Iris pigment epithelial cell (primary cell): Measurements from ENCODE around the gene ICAM2.
"Not testable (repeated sequence)": the region's sequence is repeated elsewhere in the genome, so short reads cannot be mapped to it uniquely, and the experiment has no call there.

Experiments
- DNase-seq: peaks from one replicate; pipeline ENCODE4 v3.0.0-alpha.2; 2011; ENCODE audit warnings: low read depth

The ICAM2 gene

DNA sequence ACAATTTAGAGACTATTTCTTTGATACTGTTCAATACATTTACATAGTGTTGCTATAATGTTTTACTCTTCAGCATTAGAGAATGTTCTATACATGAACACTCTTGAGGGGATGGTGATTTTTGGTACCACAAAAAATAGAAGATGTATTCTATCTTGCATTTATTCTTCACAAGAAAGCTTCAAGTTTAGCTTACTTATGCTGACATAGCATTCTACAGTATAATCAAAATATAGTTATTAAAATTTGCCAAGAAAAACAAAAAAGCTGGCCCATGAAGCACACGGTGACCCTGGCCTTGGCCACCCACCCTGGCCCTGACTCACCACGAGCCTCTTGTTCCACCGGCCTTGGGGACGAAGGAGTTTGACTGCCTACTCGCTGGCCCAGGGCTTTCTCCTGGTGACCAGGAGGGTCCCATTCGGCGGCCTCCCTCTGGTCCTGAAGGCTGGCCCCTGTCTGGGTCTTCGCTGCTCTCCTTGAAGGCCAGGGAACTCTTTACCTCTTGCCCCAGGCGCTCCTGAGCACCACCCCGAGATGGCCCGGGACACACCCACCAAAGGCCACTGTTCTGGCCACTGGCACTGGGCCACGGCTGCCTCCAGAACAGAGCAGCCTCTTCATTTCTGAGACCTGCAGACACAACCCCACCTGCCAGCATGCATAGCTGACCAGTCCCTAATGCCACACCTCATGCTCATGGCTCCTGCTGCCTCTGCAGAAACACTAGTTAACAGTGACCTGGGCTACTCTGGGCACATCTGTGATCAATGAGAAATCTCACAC, 22.5 kb upstream of the ICAM2 start:
- DNase-seq = no peak

DNA sequence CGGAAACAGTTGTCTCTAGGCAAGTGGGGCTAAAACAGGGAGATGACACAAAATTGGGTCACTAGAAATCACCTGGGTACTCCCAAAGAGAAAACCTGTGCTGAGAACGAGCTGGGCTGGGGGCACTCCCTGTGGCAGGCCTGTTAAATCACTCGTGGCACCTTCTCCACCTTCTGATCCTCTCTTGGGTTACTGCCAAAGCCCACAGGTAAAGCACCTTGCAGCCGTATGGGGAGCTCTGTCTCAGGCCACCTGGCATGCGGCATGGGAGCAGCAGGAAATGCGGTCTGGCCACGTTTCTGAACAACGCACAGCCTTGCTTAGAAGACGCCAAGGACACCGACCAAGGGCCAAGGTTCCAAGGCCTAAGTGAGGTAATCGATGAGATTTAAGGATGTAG, 21.5 kb upstream of the ICAM2 start:
- no peak for DNase-seq

DNA sequence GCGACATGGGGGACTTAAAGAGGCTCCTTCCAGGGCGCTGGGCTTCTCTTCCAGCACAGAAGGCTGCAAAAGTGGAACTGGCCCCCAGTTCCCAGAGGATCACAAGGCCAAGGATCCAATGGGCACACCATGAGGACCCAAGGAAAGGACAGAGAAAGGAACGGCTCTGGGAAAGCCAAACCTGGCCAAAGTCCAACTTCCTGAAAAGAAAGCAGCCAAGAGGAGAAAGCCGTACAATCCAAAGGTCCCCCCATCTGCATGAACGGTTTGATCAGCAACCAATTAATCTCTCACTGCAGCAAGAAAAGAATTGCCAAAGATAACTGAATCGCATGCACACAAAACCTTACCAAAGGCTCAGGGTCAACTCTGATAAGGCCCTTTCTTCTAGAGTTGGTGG, 19.8 kb upstream of the ICAM2 start:
- no peak for DNase-seq

DNA sequence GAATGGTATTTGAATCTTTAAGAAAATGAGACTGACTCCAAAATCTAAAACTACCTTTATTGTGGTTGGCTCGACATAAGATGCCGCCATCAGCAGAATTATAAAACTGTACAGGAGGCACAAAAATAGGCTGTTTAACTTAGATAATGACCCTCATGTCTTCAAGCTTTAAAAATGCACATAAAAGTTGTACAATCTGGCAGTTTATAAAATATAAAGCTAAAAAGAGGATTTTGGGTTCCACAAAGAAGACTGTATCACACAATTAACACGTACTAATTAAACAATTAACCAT, 18.6 kb upstream of the ICAM2 start:
- no peak for DNase-seq

DNA sequence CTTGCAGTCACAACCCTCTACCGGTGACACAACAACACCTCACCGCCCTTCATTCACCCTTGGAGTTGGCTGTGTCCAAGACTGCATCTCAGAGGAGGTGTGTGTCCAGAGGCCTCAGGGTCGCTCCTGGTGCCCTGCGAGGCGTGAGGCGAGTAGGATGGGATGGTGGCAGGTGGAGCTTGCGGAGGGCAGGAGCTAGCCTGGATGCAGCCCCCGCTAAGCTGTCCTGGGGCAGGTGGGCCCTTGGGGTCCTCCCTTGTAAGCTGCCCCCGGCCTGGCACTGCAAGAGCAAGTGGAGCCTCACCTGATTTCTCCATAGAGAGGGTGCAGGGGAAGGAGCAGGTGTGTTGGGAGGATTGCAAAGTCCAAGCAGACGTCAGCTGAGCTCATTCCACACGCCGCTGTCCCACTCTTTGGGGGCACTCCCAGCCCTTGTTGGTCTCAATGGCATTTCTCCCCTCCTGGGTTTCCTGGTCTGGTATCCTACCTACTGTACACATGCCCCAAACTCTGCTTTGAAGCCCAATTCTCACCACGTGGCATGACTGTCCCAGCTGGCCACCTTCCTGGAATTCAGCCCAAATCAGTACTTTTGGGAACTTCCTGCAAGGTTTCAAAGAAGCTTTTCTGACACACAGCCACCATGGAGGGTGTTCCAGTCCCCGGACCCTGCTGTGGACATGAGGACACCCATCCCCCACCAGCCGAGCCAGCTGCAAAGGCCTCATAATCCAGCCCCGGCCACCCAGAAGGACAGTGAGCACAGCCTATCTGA, 18.1 kb upstream of the ICAM2 start:
- no peak for DNase-seq

DNA sequence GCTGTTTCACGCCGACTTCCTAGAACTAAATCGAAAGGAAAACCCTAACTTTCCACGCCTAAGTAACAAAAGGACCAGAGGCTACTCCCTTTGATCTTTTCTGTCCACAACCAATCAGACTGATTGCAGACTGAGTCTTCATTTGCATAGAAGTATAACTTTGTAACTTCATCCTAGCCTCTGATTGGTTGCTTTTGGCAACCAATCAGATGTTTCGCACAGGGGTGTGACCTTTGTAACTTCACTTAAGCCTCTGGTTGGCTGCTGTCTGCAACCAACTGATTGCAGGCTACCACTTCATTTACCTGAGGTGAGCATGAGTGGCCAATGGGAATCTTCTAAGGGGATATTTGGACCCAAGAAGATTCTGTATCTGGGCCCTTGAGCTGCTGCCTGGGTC, 17.4 kb upstream of the ICAM2 start:
- no peak for DNase-seq

DNA sequence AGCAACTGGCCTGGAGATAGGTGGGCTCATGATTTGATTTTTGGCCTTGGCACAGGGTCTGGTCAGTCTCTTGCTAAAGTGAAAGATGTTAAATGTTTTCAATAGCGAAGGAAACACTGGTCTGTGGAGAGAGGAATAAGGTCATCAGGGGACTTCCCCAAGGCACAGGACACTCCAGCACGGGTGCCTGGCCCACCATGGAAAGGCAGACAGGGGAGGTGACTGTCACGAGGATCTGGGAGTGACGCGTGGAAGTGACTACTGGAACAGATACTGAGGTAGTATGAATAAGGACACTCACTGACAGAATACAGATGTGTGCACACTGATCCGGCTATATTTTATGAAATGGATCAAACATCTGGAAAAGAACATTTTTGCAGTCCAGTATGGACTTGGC, 16.7 kb upstream of the ICAM2 start:
- no peak for DNase-seq

DNA sequence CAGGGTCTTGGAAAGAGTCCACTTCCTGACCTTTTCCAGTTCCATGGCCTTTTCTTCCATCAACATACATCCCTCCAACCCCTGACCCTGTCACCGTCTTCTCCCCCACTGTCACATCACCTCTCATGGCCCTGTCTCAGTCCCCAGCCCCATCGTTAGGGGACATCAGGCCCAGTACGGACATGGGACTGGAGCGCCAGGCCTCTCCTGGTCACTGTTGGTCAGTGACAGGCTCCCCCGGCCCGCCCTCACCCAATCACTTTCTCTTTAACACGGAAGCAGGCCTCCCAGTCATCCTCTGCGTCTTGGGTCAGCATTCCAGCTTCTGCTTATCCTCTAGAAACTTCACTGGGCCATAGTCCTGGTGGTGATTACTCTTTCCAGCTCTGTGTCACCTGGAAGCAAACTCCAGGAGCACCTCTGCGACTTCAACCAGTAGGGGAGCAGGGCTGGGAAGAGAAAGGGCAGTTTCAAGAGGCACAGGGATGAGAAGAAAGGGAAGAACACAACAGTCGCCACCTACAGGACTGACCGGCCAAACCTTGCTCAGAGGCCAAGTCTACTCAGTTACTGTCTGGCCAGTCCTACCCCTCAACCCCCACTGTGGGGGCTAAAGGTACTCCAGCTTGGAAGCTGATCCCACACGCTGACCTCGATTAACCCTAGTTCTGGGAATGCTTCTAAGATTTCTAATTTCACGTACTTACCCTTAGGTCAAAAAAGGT, 15.9 kb upstream of the ICAM2 start:
- DNase-seq = no peak

DNA sequence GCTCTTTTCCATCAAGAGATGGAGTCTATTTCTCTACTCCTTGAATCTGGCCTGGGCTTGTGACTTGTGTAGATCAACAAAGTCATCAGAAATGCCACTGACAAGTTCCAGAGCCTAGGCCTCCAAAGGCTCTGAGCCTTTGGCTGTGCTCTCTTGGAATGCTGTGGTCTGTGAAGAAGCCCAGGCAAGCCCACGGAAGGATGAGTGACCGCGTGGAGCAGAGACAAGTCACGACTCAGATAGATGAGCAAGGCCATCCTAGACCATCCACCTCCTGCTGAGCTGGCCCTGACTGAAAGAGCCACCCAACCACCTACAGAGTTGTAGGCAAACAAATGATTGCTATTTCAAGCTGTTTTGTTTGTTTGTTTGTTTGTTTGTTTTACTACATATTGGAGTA, 11.6 kb upstream of the ICAM2 start:
- no peak for DNase-seq

DNA sequence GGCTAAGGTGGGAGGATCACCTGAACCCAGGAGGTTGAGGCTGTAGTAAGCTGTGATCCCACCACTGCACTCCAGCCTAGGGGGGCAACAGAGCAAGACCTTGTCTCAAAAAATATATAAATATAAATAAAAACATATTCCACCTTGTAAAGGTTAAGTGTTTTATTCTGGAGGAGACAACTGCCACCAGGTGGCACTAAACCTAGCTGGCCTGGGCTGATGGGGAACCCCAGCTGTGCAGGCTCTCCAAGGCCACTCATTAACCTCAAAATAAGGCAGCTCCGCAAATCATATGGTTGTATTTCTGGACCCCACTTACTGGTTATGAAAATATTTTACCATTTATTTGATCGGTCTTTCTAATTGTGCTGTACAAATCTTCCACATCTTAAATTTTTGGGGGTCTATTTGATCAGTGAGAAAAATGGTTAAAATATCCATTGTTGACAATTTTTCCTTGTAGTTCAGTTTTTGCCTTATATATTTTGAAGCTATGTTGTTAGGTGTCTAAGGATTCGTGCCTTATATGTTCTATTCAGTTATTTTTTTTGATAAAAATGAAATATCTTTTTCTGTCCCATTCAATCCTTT, 8.5 kb upstream of the ICAM2 start:
- peak; percentile 63 for DNase-seq

DNA sequence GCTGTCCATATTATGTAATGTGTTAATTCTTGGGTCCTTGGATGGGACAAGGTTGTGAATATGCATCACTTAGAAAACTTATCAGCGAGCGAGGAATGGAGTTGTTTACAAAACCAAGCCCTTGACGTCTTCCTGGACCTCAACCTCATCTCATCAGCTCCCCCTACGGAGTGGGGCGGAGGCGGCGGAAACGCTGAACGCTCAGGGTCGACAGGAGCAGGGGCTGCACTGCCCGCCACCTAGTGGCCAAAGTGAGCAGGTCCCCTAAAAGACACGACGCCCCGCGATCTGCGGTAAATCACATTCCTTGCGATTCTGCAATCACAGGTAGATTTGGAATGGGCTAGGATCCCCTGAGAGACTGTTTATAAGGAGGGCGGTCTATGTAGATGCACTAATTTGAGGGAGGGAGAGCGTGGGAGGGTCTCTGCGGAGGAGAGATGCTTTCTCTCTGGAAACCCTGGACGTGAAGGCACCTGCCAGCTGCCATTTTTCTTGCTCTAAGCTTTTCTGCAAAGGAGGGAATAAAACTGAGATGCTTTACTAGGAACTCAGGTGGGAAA, 5.4 kb upstream of the ICAM2 start:
- DNase-seq = peak; percentile 68

DNA sequence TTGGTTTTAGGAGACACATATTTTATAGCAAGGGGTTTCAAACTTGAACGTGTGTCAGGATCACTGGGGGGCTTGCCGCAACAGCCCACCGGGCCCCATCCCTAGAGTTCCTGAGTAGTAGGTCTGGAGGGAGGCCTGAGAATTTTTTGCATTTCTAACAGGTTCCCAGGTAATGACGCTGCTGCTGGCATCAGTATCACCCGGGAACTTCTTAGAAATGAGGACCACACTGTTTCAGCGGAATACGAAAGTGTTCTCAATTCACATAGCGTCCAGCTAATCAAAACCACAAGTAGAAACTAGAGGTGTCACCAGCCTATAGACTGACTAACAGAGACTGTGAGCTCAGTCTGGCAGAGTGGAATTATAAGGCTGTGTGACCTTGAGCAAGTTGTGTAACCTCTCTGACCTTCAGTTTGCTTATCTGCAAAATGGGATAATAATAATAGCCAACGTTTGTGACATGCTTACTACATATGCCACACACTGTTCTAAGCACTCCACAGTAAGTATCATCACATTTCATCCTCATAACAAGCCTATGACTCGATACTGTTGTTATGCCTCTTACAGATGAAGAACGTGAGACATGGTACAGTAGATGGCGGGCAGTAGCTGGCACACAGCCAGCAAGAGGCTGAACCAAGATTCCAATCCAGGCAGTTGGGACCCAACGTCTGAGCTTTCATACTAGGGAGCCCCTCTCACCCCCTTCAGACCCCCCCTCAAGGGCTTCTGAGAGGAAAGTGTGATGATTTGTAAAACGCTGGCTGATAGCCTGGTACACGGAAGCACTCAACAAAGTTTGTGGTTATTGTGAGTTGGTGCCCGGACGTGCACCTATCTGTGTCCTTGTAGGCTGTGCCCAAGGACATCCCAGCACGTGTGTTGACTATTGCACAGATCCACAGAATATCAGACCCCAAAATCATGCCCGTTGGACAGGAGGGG, 4.6 kb upstream of the ICAM2 start:
- peak; percentile 34 for DNase-seq

DNA sequence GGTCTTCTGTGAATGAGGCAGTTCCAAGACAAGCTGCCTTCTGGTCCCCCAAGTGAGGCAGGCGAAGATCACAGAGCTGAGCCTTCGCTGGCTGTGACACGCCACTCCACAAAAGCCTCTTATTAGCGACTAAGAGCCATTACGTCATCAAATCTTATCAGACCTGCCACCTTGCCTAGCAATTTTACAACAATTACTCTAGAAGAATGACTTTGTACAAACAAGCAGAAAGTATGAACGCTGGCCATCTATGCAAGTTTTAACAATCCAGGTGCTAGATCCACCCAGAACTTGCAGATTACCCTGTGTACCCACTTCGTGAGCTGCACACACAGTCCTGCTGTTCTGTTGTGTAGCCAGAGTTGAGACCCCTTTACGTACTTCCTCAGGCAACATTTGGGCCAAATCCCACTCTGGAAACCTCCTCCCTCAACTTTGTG, 3.8 kb upstream of the ICAM2 start:
- no peak for DNase-seq

DNA sequence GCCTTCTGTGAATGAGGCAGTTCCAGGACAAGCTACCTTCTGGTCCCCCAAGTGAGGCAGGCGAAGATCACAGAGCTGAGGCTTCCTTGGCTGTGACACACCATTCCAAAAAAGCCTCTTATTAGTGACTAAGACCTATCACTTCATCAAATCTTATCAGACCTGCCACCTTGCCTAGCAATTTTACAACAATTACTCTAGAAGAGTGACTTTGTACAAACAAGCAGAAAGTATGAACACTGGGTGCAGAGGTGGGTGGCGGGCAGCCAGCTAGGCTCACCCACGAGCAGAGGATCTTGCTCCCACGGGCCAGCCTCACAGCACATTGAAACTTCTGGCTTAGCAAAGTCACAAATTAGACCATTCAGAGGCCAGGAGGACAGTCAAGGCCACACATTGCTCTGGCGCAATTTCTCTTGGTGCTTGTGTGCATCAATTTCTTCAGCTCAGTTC, 2.2 kb upstream of the ICAM2 start:
- DNase-seq = no peak

DNA sequence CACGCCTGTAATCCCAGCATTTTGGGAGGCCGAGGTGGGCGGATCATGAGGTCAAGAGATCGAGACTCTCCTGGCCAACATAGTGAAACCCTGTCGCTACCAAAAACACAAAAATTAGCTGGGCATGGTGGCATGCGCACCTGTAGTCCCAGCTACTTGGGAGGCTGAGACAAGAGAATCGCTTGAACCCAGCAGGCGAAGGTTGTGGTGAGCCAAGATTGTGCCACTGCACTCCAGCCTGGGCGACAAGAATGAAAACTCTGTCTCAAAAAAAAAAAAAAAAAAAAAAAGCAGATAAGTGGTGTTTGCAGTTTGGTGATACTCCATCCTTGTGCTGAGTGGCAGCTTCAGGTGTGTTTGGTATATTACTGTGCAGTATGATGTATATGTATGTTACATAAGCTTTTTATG, 877 bp downstream of the ICAM2 start:
- DNase-seq = not testable (repeated sequence)

DNA sequence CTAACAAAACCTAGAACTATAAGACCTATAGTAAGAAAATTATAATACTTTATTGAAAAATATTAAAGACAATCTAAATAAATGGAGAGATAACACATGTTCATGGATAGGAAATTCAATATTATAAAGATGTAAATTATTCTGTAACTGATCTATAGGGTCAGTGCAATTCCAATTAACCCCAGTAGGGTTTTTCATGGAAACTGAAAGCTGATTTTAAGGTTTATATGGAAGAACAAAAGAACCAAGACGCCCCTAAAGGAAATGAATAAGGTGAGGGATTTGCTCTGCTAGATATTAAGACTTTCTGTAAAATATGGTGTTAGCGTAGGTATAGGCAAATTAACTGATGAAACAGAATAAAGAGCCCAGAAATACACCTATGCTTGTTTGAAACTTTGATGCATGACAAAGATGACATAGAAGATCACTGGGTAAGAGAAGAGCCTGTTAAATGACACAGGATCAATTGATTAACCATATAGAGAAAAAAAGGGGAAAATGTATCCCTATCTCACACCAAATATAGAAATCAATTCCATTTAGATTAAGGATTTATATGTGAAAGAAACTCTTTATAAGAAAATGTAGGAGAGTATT, 3.0 kb downstream of the ICAM2 start:
- DNase-seq = no peak

DNA sequence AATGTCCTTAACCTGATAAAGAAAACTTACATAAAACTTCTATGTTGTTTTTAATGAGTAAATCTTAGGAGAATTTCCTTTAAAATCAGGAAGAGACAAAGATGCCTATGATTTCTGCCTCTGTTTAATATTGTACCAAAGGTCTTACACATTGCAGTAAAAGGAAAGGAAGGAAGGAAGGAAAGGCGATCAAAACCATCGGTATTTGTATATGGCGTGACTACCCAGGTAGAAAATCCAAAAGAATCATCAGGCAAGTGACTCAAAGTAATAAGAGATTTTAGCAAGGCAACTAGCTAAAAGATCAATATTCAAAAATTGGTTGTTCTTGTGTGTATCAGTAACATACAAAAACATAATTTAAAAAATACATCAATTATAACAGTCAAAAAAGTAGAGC, 3.5 kb downstream of the ICAM2 start:
- no peak for DNase-seq

DNA sequence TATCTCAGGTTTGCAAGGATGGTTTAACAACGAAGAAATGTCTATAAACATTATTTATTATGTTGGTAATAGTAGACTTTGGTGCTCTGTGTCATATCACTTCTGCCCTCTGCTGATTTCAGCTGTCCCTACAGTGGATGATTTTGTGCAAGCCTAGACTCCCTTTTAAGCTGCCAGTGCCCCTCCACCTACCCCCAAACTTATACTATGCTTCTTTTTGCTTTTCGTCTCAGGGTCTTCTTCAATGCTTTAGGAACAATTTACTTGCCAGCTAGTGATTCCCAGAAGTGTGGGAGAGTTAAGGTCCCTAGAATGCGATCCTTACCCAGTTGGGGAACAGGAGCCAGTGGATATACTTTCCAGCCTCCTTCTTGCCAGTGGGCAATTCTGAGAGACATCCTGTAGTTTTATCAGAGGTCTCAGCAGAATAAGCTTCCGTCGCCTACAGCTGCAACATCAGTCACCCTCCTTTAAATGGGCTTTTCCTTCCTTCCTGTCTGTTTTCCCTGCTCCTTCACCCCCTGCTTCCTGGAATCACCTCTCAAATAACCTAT, 4.1 kb downstream of the ICAM2 start:
- no peak for DNase-seq

DNA sequence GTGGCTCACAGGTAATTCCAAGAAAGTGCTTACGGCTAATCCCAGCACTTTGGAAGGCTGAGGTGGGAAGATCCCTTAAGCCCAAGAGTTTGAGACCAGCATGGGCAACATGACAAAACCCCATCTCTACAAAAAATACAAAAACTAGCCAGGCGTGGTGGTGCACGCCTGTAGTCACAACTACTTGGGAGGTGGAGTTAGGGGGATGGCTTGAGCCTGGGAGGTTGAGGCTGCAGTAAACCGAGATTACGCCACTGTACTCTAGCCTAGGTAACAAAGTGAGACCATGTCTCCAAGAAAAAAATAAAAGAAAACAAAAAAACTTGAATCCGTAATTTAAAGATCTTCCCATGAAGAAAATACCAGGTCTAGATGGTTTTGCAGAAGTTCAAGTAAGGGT, 5.0 kb downstream of the ICAM2 start:
- DNase-seq = no peak
